ENCODE measurements around the gene TRNT1.

TRNT1 gene

GRCh38 chr3:3110749-3111361, 15.9 kb upstream of the TRNT1 start:
- no peak for DNase-seq (ENCODE audit: low read depth in 2 of 2)

- DNase-seq (ENCODE audit: low read depth in 2 of 2) = no peak
These were observed 13.6 kb upstream of the TRNT1 start for GRCh38 chr3:3113042-3113709.

GRCh38 chr3:3117651-3118050, 9.1 kb upstream of the TRNT1 start:
- DNase-seq (ENCODE audit: low read depth in 2 of 2) = no peak

GRCh38 chr3:3119393-3119851, 7.3 kb upstream of the TRNT1 start:
- DNase-seq (ENCODE audit: low read depth in 2 of 2) = no peak

GRCh38 chr3:3125977-3126376, 763 bp upstream of the TRNT1 start:
- no peak for DNase-seq (ENCODE audit: low read depth in 2 of 2)

- DNase-seq (ENCODE audit: low read depth in 2 of 2) = peak in 1 of 2 donors; percentile 8
These were observed 781 bp downstream of the TRNT1 start for GRCh38 chr3:3127432-3128010.

- no peak for DNase-seq (ENCODE audit: low read depth in 2 of 2)
These were observed 2.8 kb downstream of the TRNT1 start for GRCh38 chr3:3129579-3129978.

GRCh38 chr3:3133500-3133899, 6.8 kb downstream of the TRNT1 start:
- DNase-seq (ENCODE audit: low read depth in 2 of 2) = no peak

GRCh38 chr3:3134750-3135448, 8.2 kb downstream of the TRNT1 start:
- DNase-seq (ENCODE audit: low read depth in 2 of 2) = no peak

- no peak for DNase-seq (ENCODE audit: low read depth in 2 of 2)
These were observed 10.8 kb downstream of the TRNT1 start for GRCh38 chr3:3137526-3137925.

- no peak for DNase-seq (ENCODE audit: low read depth in 2 of 2)
These were observed 15.2 kb downstream of the TRNT1 start for GRCh38 chr3:3141939-3142338.

- no peak for DNase-seq (ENCODE audit: low read depth in 2 of 2)
These were observed 19.1 kb downstream of the TRNT1 start for GRCh38 chr3:3145831-3146230.

GRCh38 chr3:3149560-3149959, 22.8 kb downstream of the TRNT1 start:
- DNase-seq (ENCODE audit: low read depth in 2 of 2) = no peak

- no peak for DNase-seq (ENCODE audit: low read depth in 2 of 2)
These were observed 24.8 kb downstream of the TRNT1 start for GRCh38 chr3:3151513-3151912.

GRCh38 chr3:3154879-3155610, 28.3 kb downstream of the TRNT1 start:
- no peak for DNase-seq (ENCODE audit: low read depth in 2 of 2)

GRCh38 chr3:3157484-3157883, 30.7 kb downstream of the TRNT1 start:
- DNase-seq (ENCODE audit: low read depth in 2 of 2) = no peak

GRCh38 chr3:3160826-3161225, 34.1 kb downstream of the TRNT1 start:
- no peak for DNase-seq (ENCODE audit: low read depth in 2 of 2)

GRCh38 chr3:3165241-3165640, 38.5 kb downstream of the TRNT1 start:
- no peak for DNase-seq (ENCODE audit: low read depth in 2 of 2)

GRCh38 chr3:3165650-3166049, 38.9 kb downstream of the TRNT1 start:
- no peak for DNase-seq (ENCODE audit: low read depth in 2 of 2)

- DNase-seq (ENCODE audit: low read depth in 2 of 2) = no peak
These were observed 44.3 kb downstream of the TRNT1 start for GRCh38 chr3:3170998-3171397.

- DNase-seq (ENCODE audit: low read depth in 2 of 2) = no peak
These were observed 45.9 kb downstream of the TRNT1 start for GRCh38 chr3:3172627-3173026.

Data from stimulated activated CD8-positive, alpha-beta memory T cell treated with anti-CD3 and anti-CD28 coated beads, Interleukin-7, amount 100 ng/mL, for 1 hour (primary cell).